GM12864 (cell line): ENCODE results near the gene ZNF821.

Source experiments
- DNase-seq: peaks from one replicate; pipeline ENCODE4 v3.0.0-alpha.2; 2011; ENCODE audit warnings: low read depth
- H3K4me3 ChIP-seq: 2 replicates; pipeline ENCODE4 v1.5.1; 2011; ENCODE audit warnings: mild to moderate bottlenecking, low read depth, low read length, control low read depth
- TF ChIP-seq, protein P1 (sequence below): IDR thresholded peaks from 2 replicates; pipeline ENCODE4 v1.5.1; 2011; ENCODE audit warnings: low read depth, mild to moderate bottlenecking, moderate library complexity, low read length, control low read depth, inconsistent platforms; ENCODE audit errors: missing control alignments

Gene ZNF821

GRCh38 chr16:71859762-71860521, 24.0 kb downstream of the ZNF821 start:
- TF ChIP-seq, protein P1, sequence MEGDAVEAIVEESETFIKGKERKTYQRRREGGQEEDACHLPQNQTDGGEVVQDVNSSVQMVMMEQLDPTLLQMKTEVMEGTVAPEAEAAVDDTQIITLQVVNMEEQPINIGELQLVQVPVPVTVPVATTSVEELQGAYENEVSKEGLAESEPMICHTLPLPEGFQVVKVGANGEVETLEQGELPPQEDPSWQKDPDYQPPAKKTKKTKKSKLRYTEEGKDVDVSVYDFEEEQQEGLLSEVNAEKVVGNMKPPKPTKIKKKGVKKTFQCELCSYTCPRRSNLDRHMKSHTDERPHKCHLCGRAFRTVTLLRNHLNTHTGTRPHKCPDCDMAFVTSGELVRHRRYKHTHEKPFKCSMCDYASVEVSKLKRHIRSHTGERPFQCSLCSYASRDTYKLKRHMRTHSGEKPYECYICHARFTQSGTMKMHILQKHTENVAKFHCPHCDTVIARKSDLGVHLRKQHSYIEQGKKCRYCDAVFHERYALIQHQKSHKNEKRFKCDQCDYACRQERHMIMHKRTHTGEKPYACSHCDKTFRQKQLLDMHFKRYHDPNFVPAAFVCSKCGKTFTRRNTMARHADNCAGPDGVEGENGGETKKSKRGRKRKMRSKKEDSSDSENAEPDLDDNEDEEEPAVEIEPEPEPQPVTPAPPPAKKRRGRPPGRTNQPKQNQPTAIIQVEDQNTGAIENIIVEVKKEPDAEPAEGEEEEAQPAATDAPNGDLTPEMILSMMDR, result no peak

DNA sequence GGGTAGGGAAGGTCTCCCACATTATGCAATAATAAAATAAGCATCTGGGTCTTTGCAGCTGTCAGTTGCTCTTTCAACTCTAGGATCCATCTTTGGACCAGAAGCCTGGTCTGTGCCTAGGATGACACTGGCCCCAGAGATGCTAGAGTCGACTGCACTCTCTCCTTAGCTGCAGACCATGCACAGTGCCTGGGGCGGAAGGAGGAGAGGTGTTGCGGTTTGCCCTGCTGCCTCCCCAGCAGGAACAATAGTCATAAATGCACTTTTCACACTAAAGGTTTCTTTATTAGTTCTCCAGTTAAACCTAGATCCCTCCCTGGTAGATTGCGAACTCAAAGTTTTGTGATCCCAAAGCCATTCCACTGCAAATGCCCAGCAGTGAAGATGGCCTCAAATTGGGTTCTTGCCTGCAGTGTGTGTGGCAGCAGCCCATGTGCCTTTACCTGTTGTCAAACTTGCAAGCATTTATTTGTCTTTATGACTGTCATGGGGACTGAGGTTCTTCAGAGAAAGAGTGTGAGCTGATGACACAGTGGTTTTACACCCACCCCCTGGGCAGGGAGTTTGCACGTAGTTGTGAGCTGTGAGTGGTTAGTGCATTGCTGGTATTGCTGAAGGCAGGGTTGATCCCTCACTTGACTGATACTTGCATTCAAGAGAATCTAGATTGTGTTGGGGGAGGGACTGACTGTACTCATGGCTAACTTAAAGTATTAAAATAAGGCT, 27.9 kb downstream of the ZNF821 start:
- TF ChIP-seq, protein P1, result no peak
- H3K4me3 ChIP-seq, result no peak overlapping the region
- DNase-seq, result no peak

More at GRCh38 chr16:71859762-71860521, 24.0 kb downstream of the ZNF821 start:
- DNase-seq, result no peak
- no peak overlapping the region for H3K4me3 ChIP-seq

DNA sequence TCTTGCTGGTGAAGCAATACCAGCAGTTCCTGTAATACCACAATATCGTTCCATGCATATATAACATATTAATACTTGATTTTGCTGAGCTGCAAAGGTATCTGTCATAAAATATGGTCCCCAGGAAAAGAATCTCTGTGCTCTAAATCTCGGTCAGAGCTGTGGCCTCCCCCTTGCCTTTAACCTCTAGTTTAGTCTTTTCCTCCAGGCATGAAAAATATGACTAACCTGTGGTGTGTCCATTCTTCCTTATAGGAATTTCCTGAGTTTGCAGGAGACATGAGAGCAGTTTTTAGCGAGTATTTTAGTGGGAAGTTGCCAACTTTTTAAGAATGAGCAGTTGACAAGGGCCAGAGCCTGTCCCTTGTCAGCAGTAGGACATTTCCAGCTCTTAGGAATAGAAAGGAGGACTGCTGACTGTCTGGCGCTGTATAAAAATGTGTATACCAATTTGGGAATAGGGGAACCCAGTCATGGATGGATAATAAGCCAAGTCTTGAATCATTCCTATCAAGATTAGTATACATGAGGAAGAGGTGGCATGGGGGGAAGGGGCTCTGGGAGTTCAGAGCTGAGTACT, 29.5 kb downstream of the ZNF821 start:
- TF ChIP-seq, protein P1, result no peak
- DNase-seq, result no peak
- H3K4me3 ChIP-seq, result no peak overlapping the region

DNA sequence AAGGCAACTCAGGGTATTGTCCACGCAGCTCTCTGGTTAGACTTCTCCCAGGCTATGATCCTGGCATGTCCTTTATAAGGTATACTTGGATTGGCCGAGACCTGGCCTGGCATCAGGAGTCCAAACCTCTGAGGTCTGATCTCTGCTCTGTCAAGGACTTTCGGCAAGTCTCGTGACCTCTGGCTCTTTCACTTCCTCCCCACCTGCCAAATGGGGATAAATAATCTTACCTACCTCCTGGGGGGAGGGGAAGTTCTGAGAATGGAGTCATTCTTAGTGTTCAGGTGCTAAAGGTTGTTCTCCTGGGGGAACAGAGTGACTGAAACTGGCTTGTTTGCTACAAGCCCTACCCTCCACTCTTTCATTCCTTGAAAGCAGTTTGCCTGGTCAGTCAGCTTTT, 30.6 kb downstream of the ZNF821 start:
- peak overlapping the region; percentile 0 for H3K4me3 ChIP-seq
- TF ChIP-seq, protein P1, result no peak
- peak; percentile 81 for DNase-seq

- H3K4me3 ChIP-seq, result no peak overlapping the region
- TF ChIP-seq, protein P1, result no peak
- DNase-seq, result no peak
These were observed 31.4 kb downstream of the ZNF821 start for GRCh38 chr16:71852561-71852960.

GRCh38 chr16:71852158-71852557, 31.8 kb downstream of the ZNF821 start:
- TF ChIP-seq, protein P1, result no peak
- DNase-seq, result no peak
- no peak overlapping the region for H3K4me3 ChIP-seq

- no peak for DNase-seq
- TF ChIP-seq, protein P1, result no peak
- H3K4me3 ChIP-seq, result no peak overlapping the region
These were observed 32.2 kb downstream of the ZNF821 start for GRCh38 chr16:71851746-71852145.
